ENCODE measurements around the gene MBP. TPM values are rescaled to one million over a fixed set of nuclear protein-coding genes. Genes with fewer than 3 reads are reported as not detected.

MBP gene
- total and polyA plus RNA-seq, 2 of the 4 experiments (the other 2 are of a cell fraction) = 0.72 to 0.90 TPM

DNA sequence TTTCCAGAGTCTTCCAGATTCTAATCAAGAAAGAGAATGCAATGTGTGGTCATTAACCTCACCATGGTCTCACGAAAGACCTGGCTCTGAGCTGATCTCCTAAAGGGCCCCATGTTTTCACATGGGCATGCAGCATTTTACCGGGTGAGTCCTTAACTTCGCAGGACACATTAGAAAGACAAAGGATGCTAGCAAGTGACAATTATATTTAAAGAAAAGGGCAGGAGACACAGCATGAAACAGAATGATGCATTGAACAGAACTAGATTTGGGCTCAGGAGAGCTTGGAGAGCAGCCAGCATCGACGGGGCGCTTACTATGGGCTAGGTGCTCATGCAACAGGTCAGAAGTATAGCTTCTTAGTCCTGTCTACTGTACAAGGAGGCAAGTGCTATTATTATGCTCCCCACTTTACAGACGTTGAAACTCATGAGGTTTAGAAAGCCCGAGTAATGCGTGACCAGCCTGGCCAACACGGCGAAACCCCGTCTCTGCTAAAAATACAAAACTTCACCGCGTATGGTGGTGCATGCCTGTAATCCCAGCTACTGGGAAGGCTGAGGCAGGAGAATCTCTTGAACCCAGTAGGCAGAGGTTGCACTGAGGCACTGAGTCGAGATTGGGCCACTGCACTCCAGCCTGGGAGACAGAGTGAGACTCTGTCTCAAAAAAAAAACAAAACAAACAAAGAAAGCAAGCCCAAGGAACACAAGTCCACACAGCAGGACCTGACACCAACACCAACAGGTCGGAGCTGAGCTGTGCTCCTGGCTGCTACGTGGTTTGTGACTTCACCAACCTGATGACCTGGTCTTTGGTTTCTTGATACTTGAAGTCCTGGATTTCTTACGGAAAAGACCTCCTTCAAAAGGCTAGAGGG, 16.1 kb downstream of the MBP start (continued):
- no peak for TF ChIP-seq MAZ (IDR thresholded peaks at IDR 0.05; ENCODE audit: borderline replicate concordance, low read depth, low read length)

DNA sequence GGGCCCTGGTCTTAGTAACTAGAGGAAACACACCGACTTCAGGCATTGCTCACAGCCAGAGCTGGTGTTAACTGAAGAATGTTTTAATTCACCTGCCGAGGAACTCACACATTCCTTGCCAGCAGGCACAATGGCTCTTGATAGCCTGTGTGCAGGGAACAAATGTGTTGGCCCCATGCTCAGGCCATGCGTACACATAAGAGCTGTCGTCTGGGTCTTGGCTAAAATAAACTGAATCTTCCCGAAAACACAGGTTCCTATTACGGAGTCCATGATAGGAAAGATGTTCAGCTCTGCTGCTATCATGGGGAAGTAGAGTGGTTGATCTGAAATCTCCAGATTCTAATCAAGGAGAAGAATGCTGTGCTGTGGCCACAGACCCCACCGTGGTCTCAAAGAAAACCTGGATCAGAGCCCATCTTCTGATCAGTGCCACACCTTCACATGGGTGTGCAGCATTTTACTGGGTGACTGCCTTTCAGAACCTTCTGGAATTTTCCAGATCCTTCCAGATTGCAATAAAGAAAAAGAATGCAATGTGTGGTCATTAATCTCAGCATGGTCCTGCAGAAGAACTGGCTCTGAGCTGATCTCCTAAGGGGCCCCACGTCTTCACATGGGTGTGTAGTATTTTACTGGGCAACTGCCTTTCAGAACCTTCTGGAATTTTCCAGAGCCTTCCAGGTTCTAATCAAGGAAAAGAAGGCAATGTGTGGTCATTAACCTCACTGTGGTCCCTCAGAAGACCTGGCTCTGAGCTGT, 17.2 kb downstream of the MBP start:
- peak overlapping the region in 1 of 2 experiments; percentile 64; a peak in 2 of 4 replicates for H4K8ac ChIP-seq (ENCODE audit: low read depth in 2 of 2, low read length in 2 of 2)
- ChIA-PET POLR2A (ENCODE audit: unreplicated experiment) (no interaction called here), CTCF (no interaction called here)
- H2AK9ac ChIP-seq (replicated peaks; ENCODE audit: low read depth, low read length, poor library complexity) = no peak overlapping the region
- H3K79me1 ChIP-seq (ENCODE audit: low read depth in 1 of 2, low read length in 2 of 2) = peaks cover 0 to 10% of the 10 kb centered on the region in 2 experiments; a peak in 1 of 4 replicates
- H2AK5ac ChIP-seq (ENCODE audit: low read depth, low read length) = peak overlapping the region; percentile 69
- peaks cover 11% of the 10 kb centered on the region for H3K4me1 ChIP-seq (ENCODE audit: control insufficient read depth, insufficient read depth, low read length)
- no peaks in the 10 kb centered on the region for H3K36me3 ChIP-seq (ENCODE audit: control insufficient read depth, insufficient read depth, low read length)
- peak overlapping the region; percentile 8 for H3K18ac ChIP-seq (ENCODE audit: low read depth, low read length)
- ATAC-seq (ENCODE audit: low read depth) (peak; percentile 8; the same call in 1 of the 2 replicates), DNase-seq (no peak)
- H4K5ac ChIP-seq (ENCODE audit: low read depth, low read length) = peak overlapping the region; percentile 7; the same call in 1 of the 2 replicates
- peaks cover 13% of the 10 kb centered on the region; the same call in 1 of the 2 replicates for H3K9me1 ChIP-seq (ENCODE audit: insufficient read depth, low read length)
- H3K9me3 ChIP-seq (ENCODE audit: control insufficient read depth, insufficient read depth, low read length) = no peaks in the 10 kb centered on the region
- no TSS peak for BruUV-seq (replicated peaks)
- H2AFZ ChIP-seq (replicated peaks; ENCODE audit: low read length, poor library complexity) = peak overlapping the region; percentile 75
- peak overlapping the region; percentile 45 for H2BK20ac ChIP-seq (ENCODE audit: low read depth, low read length)
- H3K23ac ChIP-seq (ENCODE audit: low read depth, low read length) = no peak overlapping the region
- H3K56ac ChIP-seq (ENCODE audit: extremely low read depth, insufficient read depth, low read length) = no peak overlapping the region
- no peak overlapping the region for H3K9ac ChIP-seq (ENCODE audit: low read depth, low read length)
- dilution Hi-C loops (cut with HindIII; ENCODE audit: low sequenced_read_pairs, unreplicated experiment) (no loop called here), intact Hi-C loops (cut with micrococcal nuclease) (no loop called here), in situ Hi-C loops (cut with MboI; ENCODE audit: low sequenced_read_pairs) (loop anchor here (25.0 kb wide), 1 partner anchor 653 kb away; no protein-coding TSS in a partner anchor)
- peak overlapping the region; percentile 64 for H2BK120ac ChIP-seq (ENCODE audit: low read depth, low read length)
- no peaks in the 10 kb centered on the region for H3K27me3 ChIP-seq (ENCODE audit: control insufficient read depth, insufficient read depth, low read length)
- peak overlapping the region; percentile 57 for H3K4ac ChIP-seq (ENCODE audit: low read depth, low read length)
- H3K4me3 ChIP-seq (ENCODE audit: insufficient read depth, low read depth, low read length) = no peak overlapping the region
- no peak overlapping the region for H3K4me2 ChIP-seq (ENCODE audit: low read depth, low read length)
- peak overlapping the region; percentile 44 for H2BK5ac ChIP-seq (ENCODE audit: low read depth, low read length, poor library complexity, severe bottlenecking)
- H3K27ac ChIP-seq (ENCODE audit: insufficient read depth, low read length) = peak overlapping the region; percentile 46; the same call in 1 of the 2 replicates
- no CpG with 5 or more reads among the region's 8 CpGs for WGBS, 2 experiments (ENCODE audit: extremely low coverage in 2 of 2, insufficient read length in 1 of 2)
- peak overlapping the region; percentile 44 for H3K14ac ChIP-seq (replicated peaks; ENCODE audit: low read depth, low read length)
- H4K91ac ChIP-seq (ENCODE audit: insufficient read depth, low read depth, low read length) = peak overlapping the region; percentile 45; the same call in 1 of the 2 replicates
- H2BK15ac ChIP-seq (ENCODE audit: low read depth, low read length) = peak overlapping the region; percentile 28
- H4K20me1 ChIP-seq (ENCODE audit: insufficient read depth, low read length) = no peaks in the 10 kb centered on the region
- TF ChIP-seq RFX5 (IDR thresholded peaks at IDR 0.05; ENCODE audit: low read depth, low read length) (no peak), RAD21 (IDR thresholded peaks at IDR 0.05; ENCODE audit: low read length) (no peak), MAZ (IDR thresholded peaks at IDR 0.05; ENCODE audit: borderline replicate concordance, low read depth, low read length) (no peak), CEBPB (IDR thresholded peaks at IDR 0.05; ENCODE audit: low read depth, low read length) (no peak), MAFK (IDR thresholded peaks at IDR 0.05; ENCODE audit: low read depth, low read length) (no peak), MXI1 (IDR thresholded peaks at IDR 0.05; ENCODE audit: borderline replicate concordance, low read depth, low read length) (no peak), NFE2L2 (IDR thresholded peaks at IDR 0.05; ENCODE audit: low read depth, low read length) (no peak), FOS (IDR thresholded peaks at IDR 0.05; ENCODE audit: low read depth, low read length) (no peak), SMC3 (IDR thresholded peaks at IDR 0.05; ENCODE audit: low read depth, low read length) (no peak)
- TF ChIP-seq, protein P1, sequence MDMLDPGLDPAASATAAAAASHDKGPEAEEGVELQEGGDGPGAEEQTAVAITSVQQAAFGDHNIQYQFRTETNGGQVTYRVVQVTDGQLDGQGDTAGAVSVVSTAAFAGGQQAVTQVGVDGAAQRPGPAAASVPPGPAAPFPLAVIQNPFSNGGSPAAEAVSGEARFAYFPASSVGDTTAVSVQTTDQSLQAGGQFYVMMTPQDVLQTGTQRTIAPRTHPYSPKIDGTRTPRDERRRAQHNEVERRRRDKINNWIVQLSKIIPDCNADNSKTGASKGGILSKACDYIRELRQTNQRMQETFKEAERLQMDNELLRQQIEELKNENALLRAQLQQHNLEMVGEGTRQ (IDR thresholded peaks at IDR 0.05; ENCODE audit: low read depth, low read length) = no peak
- TF ChIP-seq, protein P2, sequence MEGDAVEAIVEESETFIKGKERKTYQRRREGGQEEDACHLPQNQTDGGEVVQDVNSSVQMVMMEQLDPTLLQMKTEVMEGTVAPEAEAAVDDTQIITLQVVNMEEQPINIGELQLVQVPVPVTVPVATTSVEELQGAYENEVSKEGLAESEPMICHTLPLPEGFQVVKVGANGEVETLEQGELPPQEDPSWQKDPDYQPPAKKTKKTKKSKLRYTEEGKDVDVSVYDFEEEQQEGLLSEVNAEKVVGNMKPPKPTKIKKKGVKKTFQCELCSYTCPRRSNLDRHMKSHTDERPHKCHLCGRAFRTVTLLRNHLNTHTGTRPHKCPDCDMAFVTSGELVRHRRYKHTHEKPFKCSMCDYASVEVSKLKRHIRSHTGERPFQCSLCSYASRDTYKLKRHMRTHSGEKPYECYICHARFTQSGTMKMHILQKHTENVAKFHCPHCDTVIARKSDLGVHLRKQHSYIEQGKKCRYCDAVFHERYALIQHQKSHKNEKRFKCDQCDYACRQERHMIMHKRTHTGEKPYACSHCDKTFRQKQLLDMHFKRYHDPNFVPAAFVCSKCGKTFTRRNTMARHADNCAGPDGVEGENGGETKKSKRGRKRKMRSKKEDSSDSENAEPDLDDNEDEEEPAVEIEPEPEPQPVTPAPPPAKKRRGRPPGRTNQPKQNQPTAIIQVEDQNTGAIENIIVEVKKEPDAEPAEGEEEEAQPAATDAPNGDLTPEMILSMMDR (conservative IDR thresholded peaks at IDR 0.05; ENCODE audit: low read depth, low read length) = no peak

Measured in IMR-90 (cell line).